ENCODE data around the gene VPS26C. TPM values are rescaled to one million over a fixed set of nuclear protein-coding genes. Genes with fewer than 3 reads are reported as not detected.

Gene VPS26C
- total RNA-seq, 1 donor from 2014 or later = 63.8 TPM

DNA sequence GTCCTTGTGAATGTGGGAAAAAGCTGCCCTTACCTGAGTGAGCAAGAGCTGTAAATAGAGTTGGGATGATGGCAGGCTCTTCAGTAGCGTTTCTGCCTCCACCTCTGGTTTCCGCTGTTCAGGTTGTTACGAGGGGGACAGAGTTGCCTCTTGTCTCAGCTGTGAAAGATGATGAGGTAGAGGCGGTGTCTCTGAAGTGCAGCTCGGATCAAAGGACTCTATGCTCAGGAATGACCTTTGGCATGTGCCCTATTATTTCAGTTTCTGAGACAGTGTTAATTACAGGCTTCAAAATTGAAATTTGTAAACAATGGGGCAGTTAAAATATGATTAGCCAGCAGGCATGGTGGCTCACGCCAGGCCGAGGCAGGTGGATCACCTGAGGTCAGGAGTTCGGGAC lies 70.3 kb downstream of the VPS26C start:
- Mint-ChIP-seq H3K36me3 (ENCODE audit: low read depth, unreplicated experiment) (peaks cover 58% of the 10 kb centered on the region), H3K27me3 (ENCODE audit: unreplicated experiment) (peaks cover 2% of the 10 kb centered on the region), H3K4me1 (ENCODE audit: unreplicated experiment) (peaks cover 3% of the 10 kb centered on the region), H3K4me3 (ENCODE audit: unreplicated experiment) (no peak overlapping the region), H3K27ac (ENCODE audit: unreplicated experiment) (no peak overlapping the region), H3K9me3 (ENCODE audit: unreplicated experiment) (no peaks in the 10 kb centered on the region)
- no peak for DNase-seq (ENCODE audit: low spot score)
- TF ChIP-seq, protein P1, sequence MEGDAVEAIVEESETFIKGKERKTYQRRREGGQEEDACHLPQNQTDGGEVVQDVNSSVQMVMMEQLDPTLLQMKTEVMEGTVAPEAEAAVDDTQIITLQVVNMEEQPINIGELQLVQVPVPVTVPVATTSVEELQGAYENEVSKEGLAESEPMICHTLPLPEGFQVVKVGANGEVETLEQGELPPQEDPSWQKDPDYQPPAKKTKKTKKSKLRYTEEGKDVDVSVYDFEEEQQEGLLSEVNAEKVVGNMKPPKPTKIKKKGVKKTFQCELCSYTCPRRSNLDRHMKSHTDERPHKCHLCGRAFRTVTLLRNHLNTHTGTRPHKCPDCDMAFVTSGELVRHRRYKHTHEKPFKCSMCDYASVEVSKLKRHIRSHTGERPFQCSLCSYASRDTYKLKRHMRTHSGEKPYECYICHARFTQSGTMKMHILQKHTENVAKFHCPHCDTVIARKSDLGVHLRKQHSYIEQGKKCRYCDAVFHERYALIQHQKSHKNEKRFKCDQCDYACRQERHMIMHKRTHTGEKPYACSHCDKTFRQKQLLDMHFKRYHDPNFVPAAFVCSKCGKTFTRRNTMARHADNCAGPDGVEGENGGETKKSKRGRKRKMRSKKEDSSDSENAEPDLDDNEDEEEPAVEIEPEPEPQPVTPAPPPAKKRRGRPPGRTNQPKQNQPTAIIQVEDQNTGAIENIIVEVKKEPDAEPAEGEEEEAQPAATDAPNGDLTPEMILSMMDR (IDR thresholded peaks at IDR 0.05; ENCODE audit: unreplicated experiment) = no peak

DNA sequence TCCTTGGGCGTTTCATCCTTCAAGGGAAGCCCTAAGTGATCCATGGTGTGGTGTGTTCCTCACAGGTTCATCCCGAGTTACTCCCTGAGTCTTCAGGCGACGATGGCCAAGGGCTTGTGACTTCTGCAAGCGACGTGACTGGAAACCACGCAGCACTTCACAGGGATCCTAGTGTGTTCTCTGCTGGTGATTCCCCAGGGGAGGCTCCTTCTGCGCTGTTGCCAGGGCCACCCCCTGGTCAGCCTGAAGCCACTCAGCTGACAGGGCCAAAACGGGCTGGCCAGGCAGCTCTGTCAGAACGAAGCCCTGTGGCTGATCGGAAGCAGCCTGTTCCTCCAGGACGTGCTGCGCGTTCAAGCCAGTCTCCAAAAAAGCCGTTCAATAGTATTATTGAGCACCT lies 71.5 kb downstream of the VPS26C start:
- Mint-ChIP-seq H3K27me3 (ENCODE audit: unreplicated experiment) (no peaks in the 10 kb centered on the region), H3K4me3 (ENCODE audit: unreplicated experiment) (no peak overlapping the region), H3K9me3 (ENCODE audit: unreplicated experiment) (no peaks in the 10 kb centered on the region), H3K4me1 (ENCODE audit: unreplicated experiment) (peaks cover 3% of the 10 kb centered on the region), H3K36me3 (ENCODE audit: low read depth, unreplicated experiment) (peaks cover 56% of the 10 kb centered on the region), H3K27ac (ENCODE audit: unreplicated experiment) (no peak overlapping the region)
- no peak for DNase-seq (ENCODE audit: low spot score)
- TF ChIP-seq, protein P1 (IDR thresholded peaks at IDR 0.05; ENCODE audit: unreplicated experiment) = no peak

DNA sequence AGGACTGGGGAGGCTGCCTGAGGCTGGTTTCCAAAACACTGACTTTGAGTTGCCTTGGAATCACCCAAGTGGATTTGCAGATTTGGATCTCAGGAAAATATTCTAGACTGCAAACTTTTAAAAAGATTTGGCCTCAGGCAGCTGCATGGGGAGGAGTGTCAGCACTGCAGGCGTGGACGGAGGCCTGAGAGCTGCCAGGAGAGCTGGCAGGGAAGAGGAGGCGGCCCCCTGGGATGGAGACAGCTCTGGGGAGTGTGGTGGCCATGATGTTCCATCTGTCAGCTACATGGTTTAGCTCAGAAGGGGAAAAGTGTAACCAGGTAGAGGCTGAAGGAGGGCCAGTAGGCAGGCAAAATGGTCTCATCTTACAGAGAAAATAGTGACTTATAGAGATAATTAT lies 72.1 kb downstream of the VPS26C start:
- no peak for DNase-seq (ENCODE audit: low spot score)
- TF ChIP-seq, protein P1 (IDR thresholded peaks at IDR 0.05; ENCODE audit: unreplicated experiment) = no peak
- H3K9me3 Mint-ChIP-seq (ENCODE audit: unreplicated experiment) = no peaks in the 10 kb centered on the region
- H3K36me3 Mint-ChIP-seq (ENCODE audit: low read depth, unreplicated experiment) = peaks cover 53% of the 10 kb centered on the region
- H3K4me1 Mint-ChIP-seq (ENCODE audit: unreplicated experiment) = peaks cover 3% of the 10 kb centered on the region
- no peak overlapping the region for H3K4me3 Mint-ChIP-seq (ENCODE audit: unreplicated experiment)
- no peaks in the 10 kb centered on the region for H3K27me3 Mint-ChIP-seq (ENCODE audit: unreplicated experiment)
- no peak overlapping the region for H3K27ac Mint-ChIP-seq (ENCODE audit: unreplicated experiment)

DNA sequence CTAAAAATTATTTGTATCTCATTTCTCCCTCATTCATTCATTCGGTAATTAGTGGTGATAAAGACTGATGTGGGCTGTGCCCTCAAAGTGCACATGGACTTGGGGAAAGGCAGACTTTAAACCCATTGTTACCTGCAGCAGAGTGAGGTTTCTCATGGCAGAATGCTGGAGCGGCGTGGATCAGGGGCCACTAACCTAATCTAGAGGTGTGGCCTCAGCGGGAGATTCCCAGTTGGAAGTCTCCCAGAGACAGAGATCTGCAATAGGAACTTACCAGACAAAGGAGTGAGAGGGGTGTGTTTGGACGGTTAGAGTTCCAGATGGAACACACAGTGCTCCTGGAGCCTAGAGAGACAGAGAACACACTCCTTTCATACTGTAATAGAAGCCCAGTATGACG lies 73.5 kb downstream of the VPS26C start:
- Mint-ChIP-seq H3K9me3 (ENCODE audit: unreplicated experiment) (no peaks in the 10 kb centered on the region), H3K4me1 (ENCODE audit: unreplicated experiment) (no peaks in the 10 kb centered on the region), H3K4me3 (ENCODE audit: unreplicated experiment) (no peak overlapping the region), H3K27ac (ENCODE audit: unreplicated experiment) (no peak overlapping the region), H3K27me3 (ENCODE audit: unreplicated experiment) (no peaks in the 10 kb centered on the region), H3K36me3 (ENCODE audit: low read depth, unreplicated experiment) (peaks cover 52% of the 10 kb centered on the region)
- TF ChIP-seq, protein P1 (IDR thresholded peaks at IDR 0.05; ENCODE audit: unreplicated experiment) = no peak
- no peak for DNase-seq (ENCODE audit: low spot score)

DNA sequence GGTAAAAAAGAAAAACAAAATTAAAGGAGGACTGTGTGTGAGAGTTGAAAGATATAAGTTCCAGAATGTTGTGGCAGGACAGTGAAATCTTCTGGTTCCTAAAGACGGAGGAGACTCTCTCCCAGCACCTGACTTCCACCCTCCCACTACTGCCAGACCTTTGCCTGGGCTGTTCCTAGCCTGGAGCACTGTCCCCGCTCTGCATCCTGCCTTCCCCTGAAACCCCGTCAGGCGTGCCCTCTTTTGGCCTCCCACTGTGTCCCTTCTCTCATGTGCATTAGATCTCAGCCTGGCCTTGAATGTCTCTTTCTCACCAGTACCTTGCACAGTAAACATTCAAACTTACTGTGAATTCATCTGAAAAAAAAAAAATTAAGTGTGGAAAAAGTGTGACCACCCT lies 74.1 kb downstream of the VPS26C start:
- peaks cover 53% of the 10 kb centered on the region for H3K36me3 Mint-ChIP-seq (ENCODE audit: low read depth, unreplicated experiment)
- H3K4me1 Mint-ChIP-seq (ENCODE audit: unreplicated experiment) = no peaks in the 10 kb centered on the region
- no peaks in the 10 kb centered on the region for H3K27me3 Mint-ChIP-seq (ENCODE audit: unreplicated experiment)
- DNase-seq (ENCODE audit: low spot score) = no peak
- TF ChIP-seq, protein P1 (IDR thresholded peaks at IDR 0.05; ENCODE audit: unreplicated experiment) = no peak
- no peaks in the 10 kb centered on the region for H3K9me3 Mint-ChIP-seq (ENCODE audit: unreplicated experiment)
- H3K27ac Mint-ChIP-seq (ENCODE audit: unreplicated experiment) = no peak overlapping the region
- H3K4me3 Mint-ChIP-seq (ENCODE audit: unreplicated experiment) = peak overlapping the region; percentile 43

Measured in endothelial cell (in vitro differentiated cells).